Breast epithelium (tissue), 4 donors: ENCODE data around the gene BSND. TPM values are rescaled to one million over a fixed set of nuclear protein-coding genes. Genes with fewer than 3 reads are reported as not detected.

ENCODE experiments used
- DNase-seq, 2 donors: peaks; one replicate each; pipeline ENCODE4 v3.0.0-alpha.2; 2019; ENCODE audit warnings: low spot score in 2 of 2
- H3K27ac ChIP-seq, 2 donors: fragments of 200-600 bp; sonication (generic) in 1 of 2; one replicate each; pipeline ENCODE4 v1.5.1; 2016 to 2019; ENCODE audit warnings: mild to moderate bottlenecking in 1 of 2
- H3K27me3 ChIP-seq, 2 donors: fragments of 200-600 bp; sonication (generic) in 1 of 2; one replicate each; pipeline versions ENCODE4 v1.5.1 to v1.6.0; 2017 to 2019; ENCODE audit warnings: control low read depth in 1 of 2, mild to moderate bottlenecking in 1 of 2
- H3K36me3 ChIP-seq: fragments of 200-600 bp; one replicate; pipeline ENCODE4 v1.5.1; 2019
- H3K4me1 ChIP-seq, 2 donors: fragments of 200-600 bp; sonication (generic); one replicate each; pipeline ENCODE4 v1.5.1; 2016 to 2019; ENCODE audit warnings: control low read depth in 1 of 2
- H3K4me3 ChIP-seq, 3 donors: fragments of 200-600 bp; sonication (generic); 1 replicate in 2 of 3; 2 replicates in 1 of 3; pipeline ENCODE4 v1.5.1; 2016 to 2019; ENCODE audit warnings: mild to moderate bottlenecking in 3 of 3, moderate library complexity in 2 of 3
- H3K9me3 ChIP-seq, 2 donors: fragments of 200-600 bp; sonication (generic) in 1 of 2; one replicate each; pipeline ENCODE4 v1.5.1; 2016 to 2019; ENCODE audit warnings: control low read depth in 1 of 2
- POLR2A ChIP-seq: fragments of 450-650 bp; IDR thresholded peaks from one replicate; pipeline ENCODE4 v1.6.1; 2016; ENCODE audit warnings: antibody characterized with exemption, mild to moderate bottlenecking, moderate library complexity
- POLR2AphosphoS5 ChIP-seq, 3 donors: sonication (generic); formaldehyde crosslinking; IDR thresholded peaks; one replicate each; pipeline ENCODE4 v1.6.1; 2017; ENCODE audit warnings: antibody characterized with exemption in 3 of 3
- intact Hi-C: fragments of 100-400 bp; cut with DNase I; formaldehyde crosslinking; loops from one replicate; pipeline ENCODE4 v1.15.1; 2023; ENCODE audit warnings: low total_unique reads
- total RNA-seq, 3 donors: library from RNA; depleted of rRNA; stranded (reverse); fragments of >200 nt; gene quantifications; one replicate each; pipeline ENCODE4 v1.1.0, GENCODE V29; 2016
- TF ChIP-seq, protein P1 (sequence below), 3 donors: fragments of 450-650 bp; IDR thresholded peaks; one replicate each; pipeline ENCODE4 v1.5.1; 2016 to 2017; ENCODE audit warnings: antibody characterized with exemption in 3 of 3, mild to moderate bottlenecking in 3 of 3, moderate library complexity in 3 of 3

BSND gene
- total RNA-seq, 3 donors from 2014 or later: under 0.01 to 0.15 TPM; not detected in 1

DNA sequence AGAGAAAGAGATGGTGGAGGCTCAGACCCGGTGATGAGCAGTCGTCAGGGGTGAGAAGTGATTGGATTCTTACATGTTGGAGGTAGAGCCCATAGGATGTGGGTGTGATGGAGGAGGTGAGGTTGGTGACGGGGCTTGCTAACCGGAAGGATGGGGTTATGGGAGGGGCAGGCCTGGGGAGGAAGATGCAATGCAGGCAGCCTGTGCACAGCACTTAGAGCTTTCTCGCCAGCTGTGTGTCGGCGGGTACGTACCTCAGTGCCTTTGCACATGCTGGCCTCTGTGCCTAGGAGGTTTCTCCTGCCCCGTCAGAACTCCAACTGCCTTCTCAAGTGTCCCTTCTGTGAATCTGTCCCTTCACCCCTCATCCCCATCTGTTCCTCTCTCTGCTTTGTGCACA, 2.9 kb upstream of the BSND start:
- Histone ChIP-seq H3K9me3 (no peaks in the 10 kb centered on the region), H3K27me3 (peaks cover 0 to 14% of the 10 kb centered on the region in 2 donors), H3K4me3 (no peak overlapping the region), H3K27ac (no peak overlapping the region), H3K36me3 (no peaks in the 10 kb centered on the region), H3K4me1 (no peaks in the 10 kb centered on the region)
- TF ChIP-seq POLR2AphosphoS5 (IDR thresholded peaks at IDR 0.05): no peak
- TF ChIP-seq, protein P1, sequence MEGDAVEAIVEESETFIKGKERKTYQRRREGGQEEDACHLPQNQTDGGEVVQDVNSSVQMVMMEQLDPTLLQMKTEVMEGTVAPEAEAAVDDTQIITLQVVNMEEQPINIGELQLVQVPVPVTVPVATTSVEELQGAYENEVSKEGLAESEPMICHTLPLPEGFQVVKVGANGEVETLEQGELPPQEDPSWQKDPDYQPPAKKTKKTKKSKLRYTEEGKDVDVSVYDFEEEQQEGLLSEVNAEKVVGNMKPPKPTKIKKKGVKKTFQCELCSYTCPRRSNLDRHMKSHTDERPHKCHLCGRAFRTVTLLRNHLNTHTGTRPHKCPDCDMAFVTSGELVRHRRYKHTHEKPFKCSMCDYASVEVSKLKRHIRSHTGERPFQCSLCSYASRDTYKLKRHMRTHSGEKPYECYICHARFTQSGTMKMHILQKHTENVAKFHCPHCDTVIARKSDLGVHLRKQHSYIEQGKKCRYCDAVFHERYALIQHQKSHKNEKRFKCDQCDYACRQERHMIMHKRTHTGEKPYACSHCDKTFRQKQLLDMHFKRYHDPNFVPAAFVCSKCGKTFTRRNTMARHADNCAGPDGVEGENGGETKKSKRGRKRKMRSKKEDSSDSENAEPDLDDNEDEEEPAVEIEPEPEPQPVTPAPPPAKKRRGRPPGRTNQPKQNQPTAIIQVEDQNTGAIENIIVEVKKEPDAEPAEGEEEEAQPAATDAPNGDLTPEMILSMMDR (IDR thresholded peaks at IDR 0.05): no peak
- no peak for TF ChIP-seq POLR2A
- intact Hi-C loops: no loop called here
- DNase-seq: no peak

DNA sequence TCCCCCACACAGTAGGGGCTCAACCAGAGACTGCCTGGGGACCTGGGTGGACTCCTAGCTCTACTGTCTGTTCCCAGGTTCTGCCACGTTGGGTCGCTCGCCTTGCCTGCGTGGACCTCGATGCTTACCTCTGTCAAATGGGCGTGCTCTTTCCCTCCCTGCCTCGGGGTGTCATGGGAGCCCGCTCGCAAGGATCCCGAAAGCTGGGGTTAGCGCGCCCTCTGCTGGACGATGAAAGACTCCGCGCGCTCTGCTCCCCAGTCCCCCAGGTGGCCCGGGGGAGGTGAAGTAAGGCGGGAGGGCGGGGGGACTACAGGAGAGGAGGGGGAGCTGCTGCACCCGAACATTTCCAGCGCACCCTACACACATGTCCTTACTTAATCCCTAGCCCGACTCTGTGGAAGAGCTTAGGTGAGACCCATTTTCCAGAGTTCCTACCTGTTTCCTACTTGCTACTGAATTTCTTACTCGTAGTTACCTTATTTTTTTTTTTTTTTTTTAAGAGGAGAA, 2.3 kb upstream of the BSND start:
- intact Hi-C loops: no loop called here
- TF ChIP-seq, protein P1 (IDR thresholded peaks at IDR 0.05): peak; percentile 76 to 87 (median 82)
- TF ChIP-seq POLR2A (no peak), POLR2AphosphoS5 (IDR thresholded peaks at IDR 0.05) (peak in 1 of 3 donors; percentile 13)
- Histone ChIP-seq H3K4me1 (no peaks in the 10 kb centered on the region), H3K9me3 (no peaks in the 10 kb centered on the region), H3K27me3 (peaks cover 0 to 14% of the 10 kb centered on the region in 2 donors), H3K4me3 (peak overlapping the region in 2 of 3 donors; percentile 15 to 47), H3K36me3 (no peaks in the 10 kb centered on the region), H3K27ac (no peak overlapping the region)
- DNase-seq: peak; percentile 34 to 70

DNA sequence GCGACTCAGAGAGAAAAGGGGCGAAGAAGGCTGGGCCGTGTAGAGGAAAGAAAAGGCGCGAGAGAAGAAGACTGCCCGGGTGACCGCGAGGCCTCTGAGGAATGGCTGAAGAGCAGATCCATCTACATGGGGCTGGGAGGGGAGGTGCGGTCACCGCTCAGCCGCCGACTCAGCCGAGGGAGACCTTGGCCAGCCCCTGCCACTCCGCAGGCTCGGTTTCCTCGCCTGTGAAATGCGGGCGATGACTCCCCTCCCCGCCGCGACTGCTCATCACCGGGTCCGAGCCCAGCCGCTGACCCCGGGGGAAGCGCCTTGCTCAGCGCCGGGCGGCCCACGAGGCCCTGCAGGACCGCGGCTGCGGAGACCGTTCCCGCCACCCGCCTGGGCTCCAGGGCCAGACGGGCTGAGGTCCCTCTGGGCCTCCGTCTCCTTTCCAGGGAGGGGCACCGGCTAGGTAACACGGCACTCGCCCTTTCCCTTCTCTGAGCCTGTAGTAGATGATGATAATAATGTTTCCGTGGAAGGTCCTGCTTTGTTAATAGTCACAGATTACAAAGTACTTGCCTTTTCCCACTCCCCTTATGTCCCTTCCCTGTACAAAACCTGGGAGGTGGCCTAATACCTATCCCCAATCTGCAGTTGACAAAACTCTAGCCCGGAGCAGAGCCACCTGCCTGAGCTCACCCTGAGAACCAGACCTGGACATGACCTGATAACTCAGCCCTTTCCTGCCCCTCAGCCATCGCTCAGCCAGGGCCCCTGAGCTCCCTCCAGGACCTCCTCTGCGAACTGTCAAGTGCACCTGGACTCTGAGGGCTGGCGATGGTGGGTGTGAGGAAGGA, 1.6 kb upstream of the BSND start:
- Histone ChIP-seq H3K4me3 (peak overlapping the region in 2 of 3 donors; percentile 15 to 47), H3K4me1 (no peaks in the 10 kb centered on the region), H3K27me3 (peaks cover 0 to 14% of the 10 kb centered on the region in 2 donors), H3K27ac (no peak overlapping the region), H3K36me3 (no peaks in the 10 kb centered on the region), H3K9me3 (no peaks in the 10 kb centered on the region)
- DNase-seq: no peak
- intact Hi-C loops: no loop called here
- TF ChIP-seq POLR2A (no peak), POLR2AphosphoS5 (IDR thresholded peaks at IDR 0.05) (no peak)
- TF ChIP-seq, protein P1 (IDR thresholded peaks at IDR 0.05): no peak

DNA sequence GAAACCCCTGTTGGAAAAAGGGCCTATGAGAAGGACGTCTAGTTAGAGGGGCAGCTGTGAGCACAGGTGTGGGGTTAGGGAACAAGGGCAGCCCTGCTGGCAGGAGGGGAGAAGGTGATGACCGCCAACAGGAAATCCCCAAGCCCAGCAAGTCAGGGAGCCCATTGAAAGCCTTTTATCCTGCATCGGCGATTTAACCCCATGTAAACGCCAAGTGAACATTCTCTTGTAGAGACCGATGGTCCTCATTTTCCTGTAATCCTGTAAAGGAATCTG, 1.1 kb upstream of the BSND start:
- no peaks in the 10 kb centered on the region for H3K9me3 ChIP-seq
- DNase-seq: no peak
- H3K36me3 ChIP-seq: no peaks in the 10 kb centered on the region
- peaks cover 0 to 14% of the 10 kb centered on the region in 2 donors for H3K27me3 ChIP-seq
- no peak for TF ChIP-seq POLR2A
- TF ChIP-seq POLR2AphosphoS5 (IDR thresholded peaks at IDR 0.05): no peak
- TF ChIP-seq, protein P1 (IDR thresholded peaks at IDR 0.05): no peak
- H3K4me1 ChIP-seq: no peaks in the 10 kb centered on the region
- no peak overlapping the region for H3K27ac ChIP-seq
- H3K4me3 ChIP-seq: no peak overlapping the region
- intact Hi-C loops: no loop called here

GRCh38 chr1:54998100-54998499, 633 bp upstream of the BSND start:
- no peak for DNase-seq
- TF ChIP-seq POLR2AphosphoS5 (IDR thresholded peaks at IDR 0.05) (no peak), POLR2A (no peak)
- TF ChIP-seq, protein P1 (IDR thresholded peaks at IDR 0.05): no peak
- Histone ChIP-seq H3K27me3 (peaks cover 0 to 14% of the 10 kb centered on the region in 2 donors), H3K4me1 (no peaks in the 10 kb centered on the region), H3K27ac (no peak overlapping the region), H3K36me3 (no peaks in the 10 kb centered on the region), H3K4me3 (no peak overlapping the region), H3K9me3 (no peaks in the 10 kb centered on the region)
- intact Hi-C loops: no loop called here
